Measurements from ENCODE around the gene ATAD3B. TPM values are rescaled to one million over a fixed set of nuclear protein-coding genes. Genes with fewer than 3 reads are reported as not detected.
A peak's percentile ranks its signal among the peaks of the same experiment; 100 is the strongest.

Gene ATAD3B, protein sequence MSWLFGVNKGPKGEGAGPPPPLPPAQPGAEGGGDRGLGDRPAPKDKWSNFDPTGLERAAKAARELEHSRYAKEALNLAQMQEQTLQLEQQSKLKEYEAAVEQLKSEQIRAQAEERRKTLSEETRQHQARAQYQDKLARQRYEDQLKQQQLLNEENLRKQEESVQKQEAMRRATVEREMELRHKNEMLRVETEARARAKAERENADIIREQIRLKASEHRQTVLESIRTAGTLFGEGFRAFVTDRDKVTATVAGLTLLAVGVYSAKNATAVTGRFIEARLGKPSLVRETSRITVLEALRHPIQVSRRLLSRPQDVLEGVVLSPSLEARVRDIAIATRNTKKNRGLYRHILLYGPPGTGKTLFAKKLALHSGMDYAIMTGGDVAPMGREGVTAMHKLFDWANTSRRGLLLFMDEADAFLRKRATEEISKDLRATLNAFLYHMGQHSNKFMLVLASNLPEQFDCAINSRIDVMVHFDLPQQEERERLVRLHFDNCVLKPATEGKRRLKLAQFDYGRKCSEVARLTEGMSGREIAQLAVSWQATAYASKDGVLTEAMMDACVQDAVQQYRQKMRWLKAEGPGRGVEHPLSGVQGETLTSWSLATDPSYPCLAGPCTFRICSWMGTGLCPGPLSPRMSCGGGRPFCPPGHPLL
- 21.8 TPM for polyA plus RNA-seq
- long read RNA-seq, donor 1, full-length matches to known transcripts = 1 of 1 reads
- long read RNA-seq, donor 1, partial matches to known transcripts = 0 of 1 reads
- long read RNA-seq, donor 1, other reads (novel, unspliced or antisense) = 0 of 1 reads
- long read RNA-seq, donor 2, full-length matches to known transcripts = 2 of 2 reads
- long read RNA-seq, donor 2, partial matches to known transcripts = 0 of 2 reads
- long read RNA-seq, donor 2, other reads (novel, unspliced or antisense) = 0 of 2 reads
- long read RNA-seq, donor 3 = 0 reads
- long read RNA-seq, donor 4 = 0 reads
- long read RNA-seq, donor 5 = 0 reads
- long read RNA-seq, donor 6, full-length matches to known transcripts = 1 of 8 reads
- long read RNA-seq, donor 6, partial matches to known transcripts = 7 of 8 reads
- long read RNA-seq, donor 6, other reads (novel, unspliced or antisense) = 0 of 8 reads
- long read RNA-seq, donor 7, partial matches to known transcripts = 0 of 1 reads
- long read RNA-seq, donor 7, other reads (novel, unspliced or antisense) = 0 of 1 reads
- long read RNA-seq, donor 8 = 0 reads
- long read RNA-seq, donor 9 = 0 reads
- long read RNA-seq, donor 10 = 0 reads
- long read RNA-seq, donor 11, partial matches to known transcripts = 0 of 1 reads
- long read RNA-seq, donor 11, other reads (novel, unspliced or antisense) = 0 of 1 reads

GRCh38 chr1:1471389-1472052 lies at the start of gene ATAD3B:
Gene ATAD3B (plus strand): TSS chr1:1471765. CDS start chr1:1471885, 120 bp downstream.
- Histone ChIP-seq H3K27ac (ENCODE audit: low read length) (peak within 1 kb of the TSS; percentile 98), H3K4me3 (ENCODE audit: low read length) (peak within 1 kb of the TSS; percentile 96), H3K4me1 (ENCODE audit: control insufficient read depth, insufficient read depth, low read length) (peaks cover 5% of the 10 kb centered on the region), H3K27me3 (ENCODE audit: control insufficient read depth, insufficient read depth, low read length) (no peaks in the 10 kb centered on the region), H3K9me3 (ENCODE audit: control insufficient read depth, low read depth, low read length) (no peaks in the 10 kb centered on the region), H3K36me3 (ENCODE audit: control insufficient read depth, insufficient read depth, low read length) (no peaks in the 10 kb centered on the region)
- peak; percentile 95 to 96 for DNase-seq
- no CpG with 5 or more reads among the region's 87 CpGs for WGBS (ENCODE audit: insufficient coverage, low lambda C conversion rate)

GRCh38 chr1:1421907-1422464 lies 49.6 kb upstream of the ATAD3B start:
- peaks cover 3% of the 10 kb centered on the region for H3K9me3 ChIP-seq (ENCODE audit: control insufficient read depth, low read depth, low read length)
- peaks cover 15% of the 10 kb centered on the region for H3K27me3 ChIP-seq (ENCODE audit: control insufficient read depth, insufficient read depth, low read length)
- peaks cover 5% of the 10 kb centered on the region for H3K4me1 ChIP-seq (ENCODE audit: control insufficient read depth, insufficient read depth, low read length)
- no CpG with 5 or more reads among the region's 7 CpGs for WGBS (ENCODE audit: insufficient coverage, low lambda C conversion rate)
- H3K27ac ChIP-seq (ENCODE audit: low read length) = no peak overlapping the region
- H3K36me3 ChIP-seq (ENCODE audit: control insufficient read depth, insufficient read depth, low read length) = no peaks in the 10 kb centered on the region
- no peak for DNase-seq
- no peak overlapping the region for H3K4me3 ChIP-seq (ENCODE audit: low read length)

GRCh38 chr1:1422465-1423244 lies 48.9 kb upstream of the ATAD3B start:
- 55% methylated on average over 2 of the region's 29 CpGs for WGBS (ENCODE audit: insufficient coverage, low lambda C conversion rate)
- DNase-seq = no peak
- H3K4me3 ChIP-seq (ENCODE audit: low read length) = no peak overlapping the region
- H3K4me1 ChIP-seq (ENCODE audit: control insufficient read depth, insufficient read depth, low read length) = peaks cover 5% of the 10 kb centered on the region
- no peaks in the 10 kb centered on the region for H3K36me3 ChIP-seq (ENCODE audit: control insufficient read depth, insufficient read depth, low read length)
- peaks cover 15% of the 10 kb centered on the region for H3K27me3 ChIP-seq (ENCODE audit: control insufficient read depth, insufficient read depth, low read length)
- H3K9me3 ChIP-seq (ENCODE audit: control insufficient read depth, low read depth, low read length) = peaks cover 3% of the 10 kb centered on the region
- H3K27ac ChIP-seq (ENCODE audit: low read length) = no peak overlapping the region

- Histone ChIP-seq H3K4me1 (ENCODE audit: control insufficient read depth, insufficient read depth, low read length) (peaks cover 7% of the 10 kb centered on the region), H3K9me3 (ENCODE audit: control insufficient read depth, low read depth, low read length) (peaks cover 5% of the 10 kb centered on the region), H3K27ac (ENCODE audit: low read length) (no peak overlapping the region), H3K4me3 (ENCODE audit: low read length) (no peak overlapping the region), H3K36me3 (ENCODE audit: control insufficient read depth, insufficient read depth, low read length) (no peaks in the 10 kb centered on the region), H3K27me3 (ENCODE audit: control insufficient read depth, insufficient read depth, low read length) (peaks cover 15% of the 10 kb centered on the region)
- no CpG with 5 or more reads among the region's 7 CpGs for WGBS (ENCODE audit: insufficient coverage, low lambda C conversion rate)
- no peak for DNase-seq
Measured at GRCh38 chr1:1423245-1423597, 48.3 kb upstream of the ATAD3B start.

DNA sequence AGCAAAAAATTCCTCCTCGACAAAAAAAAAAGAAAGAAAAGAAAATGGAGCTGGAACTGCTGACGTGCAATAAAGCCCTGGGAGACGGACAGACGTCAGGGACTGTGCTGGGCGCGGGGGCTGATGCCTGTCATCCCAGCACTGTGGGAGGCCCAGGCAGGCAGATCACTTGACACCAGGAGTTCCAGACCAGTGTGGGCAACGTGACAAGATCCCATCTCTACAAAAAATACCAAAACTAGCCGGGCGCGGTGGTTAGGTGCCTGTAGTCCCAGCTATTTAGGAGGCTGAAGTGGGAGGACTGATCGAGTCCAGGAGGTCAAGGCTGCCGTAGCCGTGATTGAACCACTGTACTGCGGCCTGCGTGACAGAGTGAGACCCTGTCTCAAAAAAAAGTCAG lies 46.9 kb upstream of the ATAD3B start:
- Histone ChIP-seq H3K9me3 (ENCODE audit: control insufficient read depth, low read depth, low read length) (peaks cover 4% of the 10 kb centered on the region), H3K27me3 (ENCODE audit: control insufficient read depth, insufficient read depth, low read length) (peaks cover 12% of the 10 kb centered on the region), H3K27ac (ENCODE audit: low read length) (no peak overlapping the region), H3K36me3 (ENCODE audit: control insufficient read depth, insufficient read depth, low read length) (no peaks in the 10 kb centered on the region), H3K4me3 (ENCODE audit: low read length) (no peak overlapping the region), H3K4me1 (ENCODE audit: control insufficient read depth, insufficient read depth, low read length) (peaks cover 13% of the 10 kb centered on the region)
- DNase-seq = no peak
- no CpG with 5 or more reads among the region's 15 CpGs for WGBS (ENCODE audit: insufficient coverage, low lambda C conversion rate)

GRCh38 chr1:1425426-1425752 lies 46.2 kb upstream of the ATAD3B start:
- WGBS (ENCODE audit: insufficient coverage, low lambda C conversion rate) = no CpG with 5 or more reads among the region's 12 CpGs
- H3K27me3 ChIP-seq (ENCODE audit: control insufficient read depth, insufficient read depth, low read length) = peaks cover 10% of the 10 kb centered on the region
- H3K9me3 ChIP-seq (ENCODE audit: control insufficient read depth, low read depth, low read length) = peaks cover 4% of the 10 kb centered on the region
- no peaks in the 10 kb centered on the region for H3K36me3 ChIP-seq (ENCODE audit: control insufficient read depth, insufficient read depth, low read length)
- no peak overlapping the region for H3K4me3 ChIP-seq (ENCODE audit: low read length)
- DNase-seq = no peak
- H3K27ac ChIP-seq (ENCODE audit: low read length) = no peak overlapping the region
- H3K4me1 ChIP-seq (ENCODE audit: control insufficient read depth, insufficient read depth, low read length) = peaks cover 20% of the 10 kb centered on the region

GRCh38 chr1:1425753-1426495 lies 45.6 kb upstream of the ATAD3B start:
- Histone ChIP-seq H3K27ac (ENCODE audit: low read length) (no peak overlapping the region), H3K27me3 (ENCODE audit: control insufficient read depth, insufficient read depth, low read length) (peaks cover 7% of the 10 kb centered on the region), H3K4me1 (ENCODE audit: control insufficient read depth, insufficient read depth, low read length) (peaks cover 25% of the 10 kb centered on the region), H3K4me3 (ENCODE audit: low read length) (no peak overlapping the region), H3K36me3 (ENCODE audit: control insufficient read depth, insufficient read depth, low read length) (no peaks in the 10 kb centered on the region), H3K9me3 (ENCODE audit: control insufficient read depth, low read depth, low read length) (peaks cover 4% of the 10 kb centered on the region)
- DNase-seq = no peak
- no CpG with 5 or more reads among the region's 33 CpGs for WGBS (ENCODE audit: insufficient coverage, low lambda C conversion rate)

GRCh38 chr1:1426496-1427105 lies 45.0 kb upstream of the ATAD3B start:
- H3K36me3 ChIP-seq (ENCODE audit: control insufficient read depth, insufficient read depth, low read length) = no peaks in the 10 kb centered on the region
- DNase-seq = no peak
- peaks cover under 1% of the 10 kb centered on the region for H3K27me3 ChIP-seq (ENCODE audit: control insufficient read depth, insufficient read depth, low read length)
- H3K4me1 ChIP-seq (ENCODE audit: control insufficient read depth, insufficient read depth, low read length) = peaks cover 31% of the 10 kb centered on the region
- no CpG with 5 or more reads among the region's 19 CpGs for WGBS (ENCODE audit: insufficient coverage, low lambda C conversion rate)
- H3K4me3 ChIP-seq (ENCODE audit: low read length) = no peak overlapping the region
- peaks cover 4% of the 10 kb centered on the region for H3K9me3 ChIP-seq (ENCODE audit: control insufficient read depth, low read depth, low read length)
- no peak overlapping the region for H3K27ac ChIP-seq (ENCODE audit: low read length)
